Erythroblast (primary cell): Measurements from ENCODE around the gene UGGT1.

Experiments used
- GATA1 ChIP-seq: IDR thresholded peaks from 2 replicates; pipeline ENCODE4 v1.6.1; 2011; ENCODE audit warnings: low read depth, mild to moderate bottlenecking, control low read depth, low read length, moderate library complexity
- POLR2A ChIP-seq: IDR thresholded peaks from 2 replicates; pipeline ENCODE4 v1.6.1; 2011; ENCODE audit warnings: mild to moderate bottlenecking, low read length

- no peak for TF ChIP-seq POLR2A
- no peak for TF ChIP-seq GATA1
Observed at GRCh38 chr2:128134573-128134972, 43.6 kb downstream of the UGGT1 start.
